ENCODE results near the gene TEX10. TPM values are rescaled to one million over a fixed set of nuclear protein-coding genes. Genes with fewer than 3 reads are reported as not detected.

TEX10 gene
- total and polyA plus RNA-seq, 2 donors (not counting 1 experiment from before 2014, with no cell fraction given) = 23.6 to 24.9 TPM

- no peaks in the 10 kb centered on the region for H3K36me3 ChIP-seq (ENCODE audit: control insufficient read depth, insufficient read depth, low read length)
- no peak overlapping the region for H3K27ac ChIP-seq (ENCODE audit: insufficient read depth, low read length)
- H3K4me2 ChIP-seq (ENCODE audit: extremely low read depth, insufficient read depth, low read length) = no peak overlapping the region
- no peaks in the 10 kb centered on the region for H3K79me2 ChIP-seq (ENCODE audit: control insufficient read depth, insufficient read depth, low read length)
- no peak overlapping the region for H2AFZ ChIP-seq (ENCODE audit: low read length)
- H3K9ac ChIP-seq (ENCODE audit: insufficient read depth, low read length) = no peak overlapping the region
- H3K27me3 ChIP-seq (ENCODE audit: control insufficient read depth, insufficient read depth, low read length) = no peaks in the 10 kb centered on the region
- peaks cover 7% of the 10 kb centered on the region for H3K4me1 ChIP-seq (ENCODE audit: control insufficient read depth, extremely low read depth, insufficient read depth, low read length)
- no peaks in the 10 kb centered on the region for H4K20me1 ChIP-seq (ENCODE audit: control insufficient read depth, extremely low read depth, insufficient read depth, low read length)
- no peak overlapping the region for H3K4me3 ChIP-seq (replicated peaks in 1 of 4; ENCODE audit: control extremely low read depth in 1 of 4, insufficient read depth in 1 of 4, low read depth in 3 of 4, low read length in 4 of 4)
- TF ChIP-seq, protein P1, sequence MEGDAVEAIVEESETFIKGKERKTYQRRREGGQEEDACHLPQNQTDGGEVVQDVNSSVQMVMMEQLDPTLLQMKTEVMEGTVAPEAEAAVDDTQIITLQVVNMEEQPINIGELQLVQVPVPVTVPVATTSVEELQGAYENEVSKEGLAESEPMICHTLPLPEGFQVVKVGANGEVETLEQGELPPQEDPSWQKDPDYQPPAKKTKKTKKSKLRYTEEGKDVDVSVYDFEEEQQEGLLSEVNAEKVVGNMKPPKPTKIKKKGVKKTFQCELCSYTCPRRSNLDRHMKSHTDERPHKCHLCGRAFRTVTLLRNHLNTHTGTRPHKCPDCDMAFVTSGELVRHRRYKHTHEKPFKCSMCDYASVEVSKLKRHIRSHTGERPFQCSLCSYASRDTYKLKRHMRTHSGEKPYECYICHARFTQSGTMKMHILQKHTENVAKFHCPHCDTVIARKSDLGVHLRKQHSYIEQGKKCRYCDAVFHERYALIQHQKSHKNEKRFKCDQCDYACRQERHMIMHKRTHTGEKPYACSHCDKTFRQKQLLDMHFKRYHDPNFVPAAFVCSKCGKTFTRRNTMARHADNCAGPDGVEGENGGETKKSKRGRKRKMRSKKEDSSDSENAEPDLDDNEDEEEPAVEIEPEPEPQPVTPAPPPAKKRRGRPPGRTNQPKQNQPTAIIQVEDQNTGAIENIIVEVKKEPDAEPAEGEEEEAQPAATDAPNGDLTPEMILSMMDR (conservative IDR thresholded peaks at IDR 0.05 in 1 of 2, IDR thresholded peaks at IDR 0.05 in 1 of 2; ENCODE audit: low read depth in 1 of 2, low read length in 2 of 2) = no peak
- TF ChIP-seq EZH2 (IDR thresholded peaks at IDR 0.05; ENCODE audit: low read length, missing control alignments) = no peak
- DNase-seq (ENCODE audit: low read depth in 2 of 2) = peak; percentile 19 to 55
- no peaks in the 10 kb centered on the region for H3K9me3 ChIP-seq (ENCODE audit: control insufficient read depth, insufficient read depth, low read depth, low read length)
Measured at GRCh38 chr9:100277166-100277979, 75.4 kb downstream of the TEX10 start.

DNA sequence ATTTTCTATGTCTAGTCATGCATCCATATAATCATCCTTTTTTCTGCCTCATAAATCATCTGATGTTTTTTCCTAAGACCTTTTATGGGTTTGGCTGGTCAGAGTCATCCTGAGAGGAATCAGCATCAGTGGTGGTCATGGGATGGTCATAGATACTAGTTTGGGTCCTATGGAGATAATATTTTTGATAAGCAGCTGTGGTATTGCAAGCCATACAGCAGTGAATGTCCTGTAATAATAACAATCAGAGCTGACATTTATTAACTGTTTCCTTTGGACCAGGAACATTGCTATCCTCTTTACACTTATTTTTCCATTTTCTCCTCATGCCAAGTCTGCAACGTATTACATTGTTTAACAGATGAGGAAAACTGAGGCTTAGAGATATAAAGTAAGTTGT lies 83.1 kb downstream of the TEX10 start:
- Histone ChIP-seq H3K9ac (ENCODE audit: insufficient read depth, low read length) (no peak overlapping the region), H3K79me2 (ENCODE audit: control insufficient read depth, insufficient read depth, low read length) (no peaks in the 10 kb centered on the region), H3K27me3 (ENCODE audit: control insufficient read depth, insufficient read depth, low read length) (no peaks in the 10 kb centered on the region), H3K4me3 (replicated peaks in 1 of 4; ENCODE audit: control extremely low read depth in 1 of 4, insufficient read depth in 1 of 4, low read depth in 3 of 4, low read length in 4 of 4) (no peak overlapping the region), H3K9me3 (ENCODE audit: control insufficient read depth, insufficient read depth, low read depth, low read length) (no peaks in the 10 kb centered on the region), H4K20me1 (ENCODE audit: control insufficient read depth, extremely low read depth, insufficient read depth, low read length) (no peaks in the 10 kb centered on the region), H3K4me1 (ENCODE audit: control insufficient read depth, extremely low read depth, insufficient read depth, low read length) (no peaks in the 10 kb centered on the region), H3K36me3 (ENCODE audit: control insufficient read depth, insufficient read depth, low read length) (no peaks in the 10 kb centered on the region), H2AFZ (ENCODE audit: low read length) (no peak overlapping the region), H3K4me2 (ENCODE audit: extremely low read depth, insufficient read depth, low read length) (no peak overlapping the region), H3K27ac (ENCODE audit: insufficient read depth, low read length) (no peak overlapping the region)
- DNase-seq (ENCODE audit: low read depth in 2 of 2) = no peak
- TF ChIP-seq, protein P1 (conservative IDR thresholded peaks at IDR 0.05 in 1 of 2, IDR thresholded peaks at IDR 0.05 in 1 of 2; ENCODE audit: low read depth in 1 of 2, low read length in 2 of 2) = no peak
- no peak for TF ChIP-seq EZH2 (IDR thresholded peaks at IDR 0.05; ENCODE audit: low read length, missing control alignments)

GRCh38 chr9:100268271-100268670 lies 84.5 kb downstream of the TEX10 start:
- no peak for DNase-seq (ENCODE audit: low read depth in 2 of 2)
- no peaks in the 10 kb centered on the region for H3K4me1 ChIP-seq (ENCODE audit: control insufficient read depth, extremely low read depth, insufficient read depth, low read length)
- H3K36me3 ChIP-seq (ENCODE audit: control insufficient read depth, insufficient read depth, low read length) = no peaks in the 10 kb centered on the region
- H3K27ac ChIP-seq (ENCODE audit: insufficient read depth, low read length) = no peak overlapping the region
- H3K27me3 ChIP-seq (ENCODE audit: control insufficient read depth, insufficient read depth, low read length) = no peaks in the 10 kb centered on the region
- TF ChIP-seq EZH2 (IDR thresholded peaks at IDR 0.05; ENCODE audit: low read length, missing control alignments) = no peak
- TF ChIP-seq, protein P1 (conservative IDR thresholded peaks at IDR 0.05 in 1 of 2, IDR thresholded peaks at IDR 0.05 in 1 of 2; ENCODE audit: low read depth in 1 of 2, low read length in 2 of 2) = no peak
- no peaks in the 10 kb centered on the region for H3K9me3 ChIP-seq (ENCODE audit: control insufficient read depth, insufficient read depth, low read depth, low read length)
- H3K9ac ChIP-seq (ENCODE audit: insufficient read depth, low read length) = no peak overlapping the region
- H3K79me2 ChIP-seq (ENCODE audit: control insufficient read depth, insufficient read depth, low read length) = no peaks in the 10 kb centered on the region
- H2AFZ ChIP-seq (ENCODE audit: low read length) = no peak overlapping the region
- no peak overlapping the region for H3K4me2 ChIP-seq (ENCODE audit: extremely low read depth, insufficient read depth, low read length)
- H4K20me1 ChIP-seq (ENCODE audit: control insufficient read depth, extremely low read depth, insufficient read depth, low read length) = no peaks in the 10 kb centered on the region
- no peak overlapping the region for H3K4me3 ChIP-seq (replicated peaks in 1 of 4; ENCODE audit: control extremely low read depth in 1 of 4, insufficient read depth in 1 of 4, low read depth in 3 of 4, low read length in 4 of 4)
